LNCAP (cell line): ENCODE measurements around the gene USP35.

Source experiments
- TF ChIP-seq, protein P1 (sequence below): fragments of 450-650 bp; IDR thresholded peaks from 2 replicates; pipeline ENCODE4 v1.5.1; 2017; ENCODE audit warnings: mild to moderate bottlenecking

The USP35 gene

DNA sequence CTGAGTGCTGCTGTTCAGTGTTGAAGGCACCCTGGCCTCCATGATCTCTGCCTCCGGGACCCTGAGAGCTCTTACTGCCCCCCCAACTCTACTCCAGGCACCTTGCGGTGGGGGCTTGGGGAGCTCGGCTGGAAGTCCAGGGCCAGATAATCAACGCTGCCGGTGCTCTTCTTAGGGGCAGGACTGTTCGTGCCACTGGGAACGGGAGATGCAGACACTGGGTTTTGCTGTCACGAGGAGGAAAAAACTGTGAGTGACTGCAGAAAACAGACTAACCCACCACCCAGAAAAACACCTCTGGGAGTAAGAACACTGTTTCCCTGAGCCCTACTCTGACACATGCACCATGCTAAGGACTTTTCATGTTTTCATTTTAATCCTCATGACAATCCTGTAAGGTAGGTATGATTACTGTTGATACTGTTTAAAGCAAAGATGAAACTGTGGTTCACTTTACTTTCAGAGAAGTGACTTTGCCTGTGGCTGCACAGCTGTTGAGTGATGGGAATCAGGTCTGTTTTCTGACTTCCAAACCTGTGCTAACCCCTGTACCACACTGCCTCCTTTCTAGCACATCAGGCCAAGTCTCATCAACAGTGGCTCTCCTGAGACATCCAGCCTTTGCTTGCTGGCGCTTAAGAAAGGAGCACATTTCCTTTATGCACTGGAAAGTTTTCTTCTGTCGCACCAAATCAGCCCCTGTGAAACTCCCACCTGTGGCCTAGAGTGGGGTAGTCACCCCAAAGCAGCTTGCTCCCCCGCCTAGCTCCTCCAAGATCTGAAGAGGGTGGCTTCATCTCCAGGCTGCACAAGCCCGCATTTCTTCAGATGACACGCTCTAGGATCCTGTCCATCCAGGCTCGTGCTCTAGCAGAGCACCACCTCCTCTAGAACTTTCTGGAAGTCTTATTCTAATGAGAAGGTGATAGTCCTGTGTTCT, 31.8 kb downstream of the USP35 start:
- TF ChIP-seq, protein P1, sequence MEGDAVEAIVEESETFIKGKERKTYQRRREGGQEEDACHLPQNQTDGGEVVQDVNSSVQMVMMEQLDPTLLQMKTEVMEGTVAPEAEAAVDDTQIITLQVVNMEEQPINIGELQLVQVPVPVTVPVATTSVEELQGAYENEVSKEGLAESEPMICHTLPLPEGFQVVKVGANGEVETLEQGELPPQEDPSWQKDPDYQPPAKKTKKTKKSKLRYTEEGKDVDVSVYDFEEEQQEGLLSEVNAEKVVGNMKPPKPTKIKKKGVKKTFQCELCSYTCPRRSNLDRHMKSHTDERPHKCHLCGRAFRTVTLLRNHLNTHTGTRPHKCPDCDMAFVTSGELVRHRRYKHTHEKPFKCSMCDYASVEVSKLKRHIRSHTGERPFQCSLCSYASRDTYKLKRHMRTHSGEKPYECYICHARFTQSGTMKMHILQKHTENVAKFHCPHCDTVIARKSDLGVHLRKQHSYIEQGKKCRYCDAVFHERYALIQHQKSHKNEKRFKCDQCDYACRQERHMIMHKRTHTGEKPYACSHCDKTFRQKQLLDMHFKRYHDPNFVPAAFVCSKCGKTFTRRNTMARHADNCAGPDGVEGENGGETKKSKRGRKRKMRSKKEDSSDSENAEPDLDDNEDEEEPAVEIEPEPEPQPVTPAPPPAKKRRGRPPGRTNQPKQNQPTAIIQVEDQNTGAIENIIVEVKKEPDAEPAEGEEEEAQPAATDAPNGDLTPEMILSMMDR = no peak

DNA sequence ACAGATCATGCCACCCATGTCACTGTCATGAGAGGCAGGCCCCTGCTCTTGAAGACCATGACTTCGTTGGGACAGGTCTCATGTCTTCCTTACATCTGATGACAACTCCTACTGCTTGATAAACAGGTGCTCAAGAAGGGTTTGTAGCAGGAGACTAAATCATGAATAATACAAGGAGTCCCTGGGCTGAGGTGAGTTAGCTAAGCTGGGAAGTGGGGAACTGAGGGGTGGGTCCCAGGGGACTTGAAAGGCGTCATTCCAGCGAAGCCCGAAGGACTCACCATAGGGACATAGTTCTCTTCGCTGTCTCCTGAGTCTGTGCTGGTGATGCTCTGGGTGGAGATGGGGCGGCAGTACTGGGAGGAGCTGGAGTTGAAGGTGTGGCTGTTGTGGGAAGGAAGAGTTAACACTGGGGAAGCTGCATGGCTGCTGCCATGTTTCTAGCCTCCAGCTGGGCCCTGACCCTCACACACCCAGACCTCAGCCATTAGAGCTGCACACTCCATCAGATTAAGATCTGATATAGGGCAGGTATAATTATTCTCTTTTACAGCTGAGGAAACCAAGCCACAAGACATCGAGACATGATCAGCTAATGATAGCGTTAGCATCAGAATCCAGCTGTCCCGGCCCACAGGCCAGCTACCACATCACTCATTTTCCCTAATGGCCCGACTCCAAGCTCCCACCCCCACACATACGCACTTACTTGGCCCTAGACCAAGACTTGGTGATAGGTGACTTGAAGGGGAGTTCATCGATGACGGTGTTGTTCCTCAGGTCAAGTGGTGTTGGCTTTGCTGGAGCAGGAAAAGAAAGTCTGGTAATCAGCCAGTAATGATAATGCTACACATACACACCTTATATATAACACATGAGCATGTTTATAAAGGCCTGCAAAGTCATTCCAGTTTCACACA, 32.9 kb downstream of the USP35 start:
- TF ChIP-seq, protein P1 = no peak

GRCh38 chr11:78223320-78223954, 34.7 kb downstream of the USP35 start:
- TF ChIP-seq, protein P1 = no peak

GRCh38 chr11:78224506-78224905, 35.8 kb downstream of the USP35 start:
- TF ChIP-seq, protein P1 = no peak

DNA sequence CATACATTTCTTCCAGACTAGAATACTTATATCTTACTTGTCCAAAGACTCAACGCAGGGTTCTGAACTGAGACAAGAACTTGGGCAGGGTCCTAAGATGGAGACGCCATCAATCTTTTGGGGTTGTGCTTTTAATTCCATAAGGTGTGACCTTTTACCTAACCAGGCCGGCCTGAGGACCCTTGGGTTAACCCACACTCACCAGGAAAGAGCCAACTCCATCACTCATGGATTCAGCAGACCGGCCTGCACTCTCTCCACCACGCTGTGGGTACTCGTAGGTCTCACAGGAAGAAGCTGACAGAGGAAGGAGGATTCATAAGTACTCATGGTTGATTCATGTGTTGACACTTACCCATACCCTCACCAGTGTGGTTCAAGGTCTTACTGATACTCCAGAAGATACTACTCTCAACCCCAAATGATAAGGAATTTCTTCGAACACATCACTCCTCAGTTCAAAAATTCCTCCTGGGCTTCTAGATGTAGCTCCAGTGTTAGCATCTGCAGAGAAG, 36.2 kb downstream of the USP35 start:
- TF ChIP-seq, protein P1 = no peak

DNA sequence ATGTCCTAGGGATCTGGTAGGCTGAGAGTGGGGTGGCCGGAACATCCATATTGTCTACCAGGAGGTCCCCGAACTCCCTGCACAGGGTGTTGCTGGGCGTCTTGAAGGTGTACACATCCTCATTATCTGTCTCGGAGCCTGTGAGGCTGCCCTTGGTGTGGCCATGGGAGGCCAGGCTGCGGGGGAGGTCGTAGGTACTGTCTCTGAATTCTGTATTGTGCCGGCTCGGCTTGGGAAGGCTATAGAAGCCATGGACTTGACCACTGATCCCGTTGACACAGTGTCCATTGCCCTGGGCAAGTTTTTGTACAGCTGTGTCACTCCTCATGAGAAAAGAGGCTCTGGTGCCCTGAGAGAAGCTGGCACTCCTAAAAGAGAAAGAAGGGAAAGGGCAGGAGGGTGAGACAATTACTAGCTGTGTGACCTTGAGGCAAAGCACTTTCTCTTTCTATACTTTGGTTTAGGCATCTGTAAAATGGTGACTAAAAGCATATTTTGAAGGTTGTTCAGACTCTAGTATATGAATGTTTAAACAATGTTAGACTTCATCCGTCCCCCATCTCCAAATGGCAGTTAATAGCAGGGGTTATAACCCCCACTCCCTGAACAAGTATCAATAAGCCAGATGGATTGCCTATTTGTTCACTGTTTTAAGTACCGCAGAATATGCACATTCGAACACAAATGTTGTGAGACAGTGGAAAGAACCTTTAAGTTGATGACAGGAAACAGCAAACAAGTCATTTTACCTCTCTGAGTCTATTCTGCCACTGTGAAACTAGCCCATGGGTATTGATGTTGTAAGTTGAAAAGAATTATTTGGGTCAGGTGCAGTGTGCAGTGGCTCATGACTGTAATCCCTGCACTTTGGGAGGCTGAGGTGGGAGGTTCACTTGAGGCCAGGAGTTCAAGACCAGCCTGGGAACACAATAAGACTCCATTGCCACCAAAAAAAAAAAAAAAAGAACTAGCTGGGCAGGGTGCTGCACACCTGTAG, 38.3 kb downstream of the USP35 start:
- TF ChIP-seq, protein P1 = no peak
